GM12875 (cell line): ENCODE results near the gene CCL19.

Source experiments
- H3K4me3 ChIP-seq: one replicate; pipeline ENCODE4 v1.5.1; 2011; ENCODE audit warnings: low read depth, low read length, control low read depth
- CTCF ChIP-seq: IDR thresholded peaks from 2 replicates; pipeline ENCODE4 v1.5.1; 2011; ENCODE audit warnings: low read depth, mild to moderate bottlenecking, control low read depth, inconsistent platforms, low read length, moderate library complexity, borderline replicate concordance; ENCODE audit not compliant: insufficient read depth

CCL19 gene

GRCh38 chr9:34693560-34693959, 2.5 kb upstream of the CCL19 start:
- H3K4me3 ChIP-seq: no peak overlapping the region
- no peak for TF ChIP-seq CTCF

- TF ChIP-seq CTCF: no peak
- no peak overlapping the region for H3K4me3 ChIP-seq
Measured at GRCh38 chr9:34691936-34692315, 850 bp upstream of the CCL19 start.

GRCh38 chr9:34689512-34689911, 1.6 kb downstream of the CCL19 start:
- no peak overlapping the region for H3K4me3 ChIP-seq
- no peak for TF ChIP-seq CTCF

GRCh38 chr9:34689116-34689470, 2.0 kb downstream of the CCL19 start:
- no peak for TF ChIP-seq CTCF
- H3K4me3 ChIP-seq: no peak overlapping the region

- H3K4me3 ChIP-seq: no peak overlapping the region
- no peak for TF ChIP-seq CTCF
Measured at GRCh38 chr9:34688329-34689115, 2.6 kb downstream of the CCL19 start.

GRCh38 chr9:34687276-34688030, 3.6 kb downstream of the CCL19 start:
- TF ChIP-seq CTCF: no peak
- H3K4me3 ChIP-seq: no peak overlapping the region

- no peak overlapping the region for H3K4me3 ChIP-seq
- no peak for TF ChIP-seq CTCF
Measured at GRCh38 chr9:34686732-34687131, 4.3 kb downstream of the CCL19 start.
